GM21717 (cell line): ENCODE measurements around the gene CGB5.
"Not testable (repeated sequence)": the region's sequence is repeated elsewhere in the genome, so short reads cannot be mapped to it uniquely, and the experiment has no call there.

Experiments used
- ATAC-seq: cut with Tn5 transposase; IDR thresholded peaks from one replicate; pipeline ENCODE4 v1.9.1; 2021; ENCODE audit warnings: mild to moderate bottlenecking, moderate library complexity; ENCODE audit not compliant: unreplicated experiment

Gene CGB5

DNA sequence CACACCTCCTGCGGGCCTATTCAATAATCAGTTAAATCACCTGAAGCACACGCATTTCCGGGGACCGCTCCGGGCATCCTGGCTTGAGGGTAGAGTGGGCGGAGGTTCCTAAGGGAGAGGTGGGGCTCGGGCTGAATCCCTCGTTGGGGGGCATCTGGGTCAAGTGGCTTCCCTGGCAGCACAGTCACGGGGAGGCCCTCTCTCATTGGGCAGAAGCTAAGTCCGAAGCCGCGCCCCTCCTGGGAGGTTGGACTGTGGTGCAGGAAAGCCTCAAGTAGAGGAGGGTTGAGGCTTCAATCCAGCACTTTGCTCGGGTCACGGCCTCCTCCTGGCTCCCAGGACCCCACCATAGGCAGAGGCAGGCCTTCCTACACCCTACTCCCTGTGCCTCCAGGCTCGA, at the start of gene CGB5:
CGB5 (plus strand) TSS at position 301 of the 400 bp plus-strand sequence. CDS start 362 bp downstream, outside the sequence.
- not testable (repeated sequence) for ATAC-seq

GRCh38 chr19:48994035-48994386, 49.6 kb upstream of the CGB5 start:
- ATAC-seq: no peak

GRCh38 chr19:48997972-48998371, 45.7 kb upstream of the CGB5 start:
- ATAC-seq: no peak

- ATAC-seq: no peak
These were observed 43.9 kb upstream of the CGB5 start for GRCh38 chr19:48999481-49000325.

DNA sequence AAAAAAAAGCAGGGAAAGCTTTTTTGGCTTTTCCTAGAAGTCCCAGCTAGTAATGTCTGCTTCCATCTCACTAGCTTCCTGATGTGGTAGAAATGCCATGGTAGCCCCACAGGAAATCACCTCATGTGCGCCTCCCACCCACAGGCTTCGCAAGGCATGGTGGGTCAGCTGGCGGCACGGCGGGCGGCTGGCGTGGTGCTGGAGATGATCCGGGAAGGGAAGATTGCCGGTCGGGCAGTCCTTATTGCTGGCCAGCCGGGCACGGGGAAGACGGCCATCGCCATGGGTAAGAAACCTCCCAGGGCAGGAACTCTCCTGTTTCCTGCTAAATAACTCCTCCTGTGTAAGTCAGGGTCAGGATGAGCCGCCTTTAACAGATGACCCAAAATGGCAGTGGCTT, 39.5 kb upstream of the CGB5 start:
- no peak for ATAC-seq

- no peak for ATAC-seq
These were observed 38.6 kb upstream of the CGB5 start for GRCh38 chr19:49004964-49005614.

DNA sequence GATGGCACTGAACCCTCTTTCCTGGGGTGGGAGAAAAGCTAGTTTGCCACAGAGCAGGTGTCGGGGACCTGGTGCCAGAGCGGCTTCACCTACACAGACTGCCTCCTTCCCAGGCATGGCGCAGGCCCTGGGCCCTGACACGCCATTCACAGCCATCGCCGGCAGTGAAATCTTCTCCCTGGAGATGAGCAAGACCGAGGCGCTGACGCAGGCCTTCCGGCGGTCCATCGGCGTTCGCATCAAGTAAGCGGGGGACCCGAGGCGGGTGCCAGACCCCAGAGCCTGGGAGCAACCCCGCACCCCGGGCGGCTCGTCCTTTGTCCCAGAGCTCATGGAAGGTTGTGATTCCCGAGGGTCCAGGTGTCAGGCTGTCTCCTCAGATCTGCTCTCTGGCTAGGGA, 36.7 kb upstream of the CGB5 start:
- ATAC-seq: no peak

- ATAC-seq: no peak
These were observed 33.8 kb upstream of the CGB5 start for GRCh38 chr19:49009828-49010227.

DNA sequence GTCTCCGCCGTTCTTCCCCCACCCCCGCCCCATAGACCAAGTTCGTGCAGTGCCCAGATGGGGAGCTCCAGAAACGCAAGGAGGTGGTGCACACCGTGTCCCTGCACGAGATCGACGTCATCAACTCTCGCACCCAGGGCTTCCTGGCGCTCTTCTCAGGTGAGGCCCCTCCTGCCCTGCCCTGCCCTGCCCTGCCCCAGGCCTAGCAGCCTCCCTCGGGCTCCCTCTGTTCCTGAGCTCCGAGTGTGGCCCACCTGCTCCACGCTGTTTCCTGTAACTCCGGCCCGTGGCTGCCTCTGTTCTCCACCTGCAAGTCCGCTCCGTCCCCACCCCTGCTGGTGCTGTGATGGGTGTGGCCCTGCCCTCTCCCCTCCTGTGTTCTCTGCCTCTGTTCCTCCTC, 33.2 kb upstream of the CGB5 start:
- no peak for ATAC-seq

- ATAC-seq: no peak
These were observed 32.5 kb upstream of the CGB5 start for GRCh38 chr19:49011194-49011593.

GRCh38 chr19:49014123-49014869, 29.4 kb upstream of the CGB5 start:
- no peak for ATAC-seq

DNA sequence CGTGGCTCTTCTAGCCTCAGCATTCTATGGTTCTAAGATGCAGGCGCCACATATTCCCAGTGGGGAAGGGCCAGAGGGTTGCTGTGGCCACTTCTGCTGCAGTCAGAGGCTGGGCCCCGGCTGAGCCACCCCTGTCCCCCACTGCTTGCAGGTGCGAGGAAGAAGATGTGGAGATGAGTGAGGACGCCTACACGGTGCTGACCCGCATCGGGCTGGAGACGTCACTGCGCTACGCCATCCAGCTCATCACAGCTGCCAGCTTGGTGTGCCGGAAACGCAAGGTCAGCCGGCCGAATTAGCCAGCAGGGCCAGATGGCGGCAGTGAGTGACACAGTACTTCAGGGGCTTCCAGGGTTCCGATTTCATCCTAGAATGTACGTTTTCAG, 28.8 kb upstream of the CGB5 start:
- ATAC-seq: no peak

DNA sequence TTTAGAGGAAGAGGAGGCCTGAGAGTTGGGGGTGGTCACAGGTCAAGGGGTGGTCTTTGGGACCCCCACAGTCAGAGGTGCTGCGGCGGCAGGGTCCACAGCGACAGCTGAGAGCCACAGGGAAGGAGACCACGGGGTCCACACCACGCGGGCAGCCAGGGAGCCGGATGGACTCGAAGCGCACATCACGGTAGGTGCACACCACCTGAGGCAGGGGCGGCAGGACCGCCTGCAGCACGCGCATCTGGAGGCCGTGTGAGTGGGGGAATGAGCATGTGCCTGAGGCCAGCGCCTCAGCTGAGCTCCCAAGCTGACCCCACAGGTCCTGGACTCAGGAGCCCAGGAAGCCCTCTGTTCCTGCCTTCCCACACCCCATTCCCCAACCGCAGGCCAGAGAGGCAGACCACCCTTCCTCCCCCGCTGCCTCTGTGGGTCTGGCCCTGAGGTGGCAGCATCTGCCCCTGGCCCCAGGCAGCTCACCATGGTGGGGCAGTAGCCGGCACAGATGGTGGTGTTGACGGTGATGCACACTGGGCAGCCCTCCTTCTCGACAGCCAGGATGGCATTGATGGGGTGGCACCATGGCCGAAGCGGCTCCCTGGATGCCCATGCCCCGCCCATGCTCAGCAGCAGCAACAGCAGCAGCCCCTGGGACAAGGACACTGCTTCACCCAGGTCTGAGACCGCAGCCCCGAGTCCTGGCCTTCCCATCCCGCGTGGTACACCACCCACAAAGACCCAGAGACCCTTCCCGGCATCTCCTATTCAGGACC, 27.4 kb upstream of the CGB5 start:
- no peak for ATAC-seq

GRCh38 chr19:49017041-49017665, 26.5 kb upstream of the CGB5 start, which contains the start of gene LHB:
TSS of gene LHB (minus strand) at chr19:49017091. CDS start at chr19:49017081, 10 bp downstream.
- no peak for ATAC-seq

- no peak for ATAC-seq
These were observed 25.8 kb upstream of the CGB5 start for GRCh38 chr19:49017666-49018351.

DNA sequence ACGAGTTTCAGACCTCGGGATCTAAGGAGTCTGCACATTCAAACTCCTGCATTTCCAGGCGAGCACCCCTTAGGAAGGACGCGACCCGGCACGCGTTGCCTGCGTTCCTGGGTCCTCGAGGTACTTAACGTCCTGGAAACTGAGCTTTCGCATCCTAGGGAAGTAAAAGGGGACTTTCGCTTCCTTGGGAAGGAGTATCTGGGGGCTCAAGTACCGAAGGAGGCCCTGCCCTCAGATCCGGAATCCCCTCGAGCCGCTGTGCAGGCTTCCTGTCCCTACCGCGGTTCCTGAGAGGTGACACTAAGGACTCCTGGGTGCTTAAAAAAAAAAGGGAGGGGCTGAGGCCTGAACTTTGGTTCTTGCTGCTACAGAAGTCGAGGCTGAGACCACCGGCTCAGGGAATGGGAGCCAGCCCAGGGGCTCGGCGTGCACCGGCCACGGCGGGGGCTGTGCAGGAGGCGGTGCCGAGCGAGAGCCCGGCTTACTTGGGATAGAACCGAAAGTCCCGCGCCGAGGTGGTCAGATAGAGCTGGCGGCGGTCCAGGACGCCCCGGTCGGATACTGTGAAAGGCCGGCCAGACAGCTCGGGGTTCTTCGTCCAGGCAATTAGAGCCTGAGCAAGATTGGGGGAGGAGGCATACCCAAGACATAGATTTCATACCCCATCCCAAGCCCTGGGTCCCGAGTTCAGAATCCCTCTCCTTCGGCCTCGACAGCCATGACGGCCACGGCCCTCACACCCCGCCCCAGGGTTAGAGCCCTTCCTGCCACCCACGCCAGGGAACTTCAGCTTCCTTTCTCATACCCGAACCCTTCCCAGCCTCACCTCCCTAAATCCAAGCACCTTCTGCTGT, 25.0 kb upstream of the CGB5 start:
- not testable (repeated sequence) for ATAC-seq

- ATAC-seq: no peak
These were observed 24.3 kb upstream of the CGB5 start for GRCh38 chr19:49019242-49019932.

DNA sequence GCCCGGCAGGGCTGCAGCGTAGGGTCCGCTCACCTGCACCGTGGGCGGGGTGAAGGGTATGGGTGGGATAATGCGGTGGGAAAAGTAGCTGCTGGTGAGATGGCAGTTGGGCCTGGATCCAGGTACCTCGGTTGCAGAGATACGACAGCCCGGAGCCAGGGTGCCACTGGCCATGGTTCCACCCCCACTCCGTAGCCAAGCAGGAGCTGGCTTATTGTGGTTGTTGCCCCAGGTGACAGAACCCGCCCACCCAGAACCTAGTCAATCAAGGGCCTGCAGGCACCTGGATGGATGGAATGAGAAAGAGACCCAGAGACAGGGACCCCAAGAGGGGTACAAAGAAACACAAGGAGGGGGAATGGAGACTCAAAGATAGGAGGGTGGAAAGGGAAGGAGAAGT, 23.3 kb upstream of the CGB5 start:
- ATAC-seq: no peak
